Activated T-cell treated with anti-CD3 and anti-CD28 coated beads, Interleukin-2, amount 50 U/mL, for 24 hours (primary cell): ENCODE results near the gene TNFAIP8.

Experiments used
- DNase-seq: peaks from one replicate; pipeline ENCODE4 v3.0.0-alpha.2; 2020
- H3K27ac Mint-ChIP-seq: 2 replicates; pipeline ENCODE4 v1.8.0; 2020; ENCODE audit warnings: mild to moderate bottlenecking, mixed read lengths
- H3K27me3 Mint-ChIP-seq: 2 replicates; pipeline ENCODE4 v1.8.0; 2020; ENCODE audit warnings: mixed read lengths
- H3K36me3 Mint-ChIP-seq: 2 replicates; pipeline ENCODE4 v1.8.0; 2020; ENCODE audit warnings: low read depth, mixed read lengths
- H3K4me1 Mint-ChIP-seq: 2 replicates; pipeline ENCODE4 v1.8.0; 2020; ENCODE audit warnings: low read depth, mixed read lengths
- H3K4me3 Mint-ChIP-seq: 2 replicates; pipeline ENCODE4 v1.8.0; 2020; ENCODE audit warnings: mild to moderate bottlenecking, moderate library complexity, mixed read lengths
- H3K9me3 Mint-ChIP-seq: 2 replicates; pipeline ENCODE4 v1.8.0; 2020; ENCODE audit warnings: mixed read lengths

The TNFAIP8 gene

DNA sequence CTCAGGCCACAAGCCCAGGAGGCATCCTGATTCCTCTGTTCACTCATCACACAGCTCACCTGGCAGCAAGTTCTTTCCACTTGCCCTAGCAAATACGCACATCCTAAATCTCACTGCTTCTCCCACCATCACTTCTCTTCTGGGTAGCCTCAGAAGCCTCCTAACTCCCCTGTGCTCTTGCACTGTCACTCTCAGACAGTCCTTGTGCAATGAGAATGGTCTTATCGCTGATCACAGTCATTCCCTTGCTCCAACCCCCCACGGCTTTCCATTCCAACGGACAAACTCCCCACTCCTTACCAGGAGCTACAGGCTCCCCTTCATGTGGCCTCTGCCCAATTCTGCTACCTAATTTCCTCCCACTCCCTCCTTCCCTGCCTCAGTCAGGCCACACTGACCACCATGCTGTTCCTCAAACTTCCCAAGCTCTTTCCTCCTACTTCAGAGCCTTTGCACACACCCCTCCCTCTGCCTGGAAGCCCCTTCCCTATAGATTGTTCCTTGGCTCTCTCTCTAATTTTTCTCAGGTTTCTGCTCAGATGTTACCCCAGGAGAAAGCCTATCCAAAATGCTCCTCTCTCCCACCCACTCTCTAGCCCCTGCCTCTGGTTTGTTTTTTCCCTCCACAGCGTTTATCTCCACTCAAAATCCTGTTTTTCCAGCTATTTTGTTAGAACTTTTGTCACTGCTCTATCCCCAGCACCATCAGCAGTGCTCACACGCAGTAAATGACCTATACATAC, 34.1 kb upstream of the TNFAIP8 start:
- Mint-ChIP-seq H3K27ac (peak overlapping the region; percentile 93), H3K4me1 (peaks cover 91% of the 10 kb centered on the region), H3K9me3 (no peaks in the 10 kb centered on the region), H3K36me3 (peaks cover 50% of the 10 kb centered on the region), H3K27me3 (no peaks in the 10 kb centered on the region), H3K4me3 (peak overlapping the region; percentile 70)
- no peak for DNase-seq

DNA sequence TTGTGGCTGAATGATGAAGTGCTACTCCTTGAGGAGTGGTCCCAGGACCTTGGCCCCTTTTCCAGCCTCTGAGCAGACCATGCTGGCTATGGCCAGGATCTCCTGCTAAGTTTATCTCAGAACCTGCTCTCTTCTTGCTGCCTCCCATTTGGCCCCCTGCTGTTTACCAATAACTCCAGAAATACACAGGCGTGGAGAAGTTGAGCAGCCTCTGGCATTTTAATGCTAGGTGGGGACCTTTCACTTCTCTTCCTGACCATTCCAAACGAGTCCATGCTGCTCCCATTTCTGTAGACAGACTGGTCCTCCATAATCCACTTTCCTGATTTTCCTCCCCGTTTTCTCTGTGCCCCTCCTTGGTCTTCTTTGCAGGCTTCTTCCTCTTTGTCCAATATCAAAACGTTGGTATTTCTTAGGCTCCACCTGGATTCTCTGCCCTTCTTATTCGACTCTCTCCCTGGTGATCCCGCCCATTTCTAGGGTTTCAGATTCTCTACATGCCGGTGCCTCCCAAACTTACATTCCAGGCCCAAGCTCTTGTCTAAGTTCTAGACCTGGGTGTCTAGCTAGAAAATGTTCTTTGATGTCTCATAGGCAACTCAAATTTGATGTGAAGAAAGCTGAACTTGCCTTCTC, 33.4 kb upstream of the TNFAIP8 start:
- Mint-ChIP-seq H3K27me3 (no peaks in the 10 kb centered on the region), H3K4me3 (peak overlapping the region; percentile 70), H3K4me1 (peaks cover 94% of the 10 kb centered on the region), H3K36me3 (peaks cover 46% of the 10 kb centered on the region), H3K27ac (peak overlapping the region; percentile 93), H3K9me3 (no peaks in the 10 kb centered on the region)
- no peak for DNase-seq

DNA sequence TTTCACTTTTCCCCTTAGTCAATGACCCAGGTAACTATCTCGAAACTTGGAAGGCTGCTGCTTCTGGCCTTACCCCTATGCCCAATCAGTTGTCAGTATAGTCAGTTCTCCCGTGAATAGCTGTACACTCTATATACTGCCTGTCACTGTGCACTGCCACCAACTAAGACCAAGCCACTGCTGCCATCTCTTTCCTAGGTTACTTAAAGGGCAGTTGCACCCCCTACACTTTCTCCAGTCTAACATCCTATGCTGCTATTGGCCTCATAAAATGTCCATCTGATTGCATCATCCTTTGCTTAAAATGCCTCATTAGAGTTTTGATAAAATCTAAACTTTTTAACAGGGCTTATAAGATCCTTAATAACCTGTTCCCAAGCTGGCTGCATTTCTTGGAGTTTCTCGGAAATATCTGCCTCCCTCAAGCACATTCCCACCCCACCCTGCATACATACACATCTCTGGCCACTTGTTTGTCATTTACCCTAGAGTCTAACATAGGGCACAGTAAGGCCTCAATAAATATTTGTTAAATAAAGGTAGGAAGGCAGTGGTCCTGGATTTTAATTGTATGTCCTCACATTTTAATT, 32.8 kb upstream of the TNFAIP8 start:
- Mint-ChIP-seq H3K27me3 (no peaks in the 10 kb centered on the region), H3K4me3 (peak overlapping the region; percentile 70), H3K4me1 (peaks cover 94% of the 10 kb centered on the region), H3K36me3 (peaks cover 46% of the 10 kb centered on the region), H3K27ac (peak overlapping the region; percentile 93), H3K9me3 (no peaks in the 10 kb centered on the region)
- no peak for DNase-seq

DNA sequence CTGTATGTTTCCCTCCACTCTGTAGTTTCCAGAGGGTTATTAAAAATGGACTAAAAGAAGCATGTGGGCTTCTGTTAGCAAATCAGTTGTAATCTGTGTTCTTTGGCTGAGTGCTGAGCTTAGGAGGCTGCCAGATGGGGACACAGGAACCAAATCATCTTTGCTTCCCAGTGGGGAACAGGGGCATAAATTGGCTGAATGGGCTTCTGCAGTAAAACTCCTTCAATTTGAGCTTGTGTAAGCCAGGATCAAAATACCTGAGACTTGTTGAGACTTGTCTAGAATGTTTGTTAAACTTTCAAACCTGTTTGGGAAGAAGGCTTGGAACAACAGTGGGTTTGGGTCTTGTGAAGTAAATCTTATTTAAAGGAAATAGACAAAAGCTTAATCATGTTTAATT, 32.2 kb upstream of the TNFAIP8 start:
- Mint-ChIP-seq H3K4me1 (peaks cover 94% of the 10 kb centered on the region), H3K4me3 (peak overlapping the region; percentile 38), H3K27me3 (no peaks in the 10 kb centered on the region), H3K9me3 (no peaks in the 10 kb centered on the region), H3K36me3 (peaks cover 43% of the 10 kb centered on the region), H3K27ac (peak overlapping the region; percentile 93)
- no peak for DNase-seq

DNA sequence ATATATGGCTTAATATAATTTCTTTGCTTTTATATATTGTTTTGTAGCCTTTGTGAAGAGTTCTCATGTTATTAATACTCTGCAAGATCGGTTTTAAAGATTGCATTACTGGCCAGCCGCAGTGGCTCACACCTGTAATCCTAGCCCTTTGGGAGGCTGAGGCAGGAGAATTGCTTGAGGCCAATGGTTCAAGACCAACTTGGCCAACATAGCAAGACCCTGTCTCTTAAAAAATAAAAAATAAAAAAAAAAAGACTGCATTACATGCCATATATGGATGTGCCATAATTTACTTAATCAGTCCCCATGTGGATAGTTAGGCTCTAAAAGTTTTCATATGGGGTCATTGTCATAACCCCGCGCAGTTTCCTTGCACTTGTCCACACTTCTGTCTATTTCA, 31.0 kb upstream of the TNFAIP8 start:
- H3K4me1 Mint-ChIP-seq: peaks cover 94% of the 10 kb centered on the region
- H3K36me3 Mint-ChIP-seq: peaks cover 38% of the 10 kb centered on the region
- H3K9me3 Mint-ChIP-seq: no peaks in the 10 kb centered on the region
- H3K27me3 Mint-ChIP-seq: no peaks in the 10 kb centered on the region
- H3K27ac Mint-ChIP-seq: peak overlapping the region; percentile 93
- no peak overlapping the region for H3K4me3 Mint-ChIP-seq
- DNase-seq: no peak

DNA sequence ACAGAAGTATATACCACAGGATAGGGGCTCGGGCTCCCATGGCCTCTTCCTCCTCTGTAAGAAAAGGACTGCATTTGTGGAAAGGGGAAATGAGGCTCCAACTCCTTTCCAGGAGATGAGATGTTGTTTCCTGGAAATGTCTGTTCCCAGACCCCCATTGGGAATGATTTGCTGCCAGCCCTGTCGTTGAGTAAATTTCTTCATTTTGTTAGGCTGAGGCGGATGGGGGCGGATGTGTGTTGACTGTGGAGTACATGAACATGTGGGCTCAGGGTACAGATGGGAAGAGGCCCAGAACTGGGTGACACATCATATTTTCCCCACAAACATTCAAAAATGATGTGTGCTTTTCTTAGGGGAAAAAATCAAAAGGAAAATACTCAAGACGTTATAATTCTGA, 28.8 kb upstream of the TNFAIP8 start:
- no peaks in the 10 kb centered on the region for H3K9me3 Mint-ChIP-seq
- peaks cover 94% of the 10 kb centered on the region for H3K4me1 Mint-ChIP-seq
- H3K27me3 Mint-ChIP-seq: no peaks in the 10 kb centered on the region
- H3K4me3 Mint-ChIP-seq: peak overlapping the region; percentile 52
- peaks cover 33% of the 10 kb centered on the region for H3K36me3 Mint-ChIP-seq
- H3K27ac Mint-ChIP-seq: peak overlapping the region; percentile 97
- peak; percentile 67 for DNase-seq

DNA sequence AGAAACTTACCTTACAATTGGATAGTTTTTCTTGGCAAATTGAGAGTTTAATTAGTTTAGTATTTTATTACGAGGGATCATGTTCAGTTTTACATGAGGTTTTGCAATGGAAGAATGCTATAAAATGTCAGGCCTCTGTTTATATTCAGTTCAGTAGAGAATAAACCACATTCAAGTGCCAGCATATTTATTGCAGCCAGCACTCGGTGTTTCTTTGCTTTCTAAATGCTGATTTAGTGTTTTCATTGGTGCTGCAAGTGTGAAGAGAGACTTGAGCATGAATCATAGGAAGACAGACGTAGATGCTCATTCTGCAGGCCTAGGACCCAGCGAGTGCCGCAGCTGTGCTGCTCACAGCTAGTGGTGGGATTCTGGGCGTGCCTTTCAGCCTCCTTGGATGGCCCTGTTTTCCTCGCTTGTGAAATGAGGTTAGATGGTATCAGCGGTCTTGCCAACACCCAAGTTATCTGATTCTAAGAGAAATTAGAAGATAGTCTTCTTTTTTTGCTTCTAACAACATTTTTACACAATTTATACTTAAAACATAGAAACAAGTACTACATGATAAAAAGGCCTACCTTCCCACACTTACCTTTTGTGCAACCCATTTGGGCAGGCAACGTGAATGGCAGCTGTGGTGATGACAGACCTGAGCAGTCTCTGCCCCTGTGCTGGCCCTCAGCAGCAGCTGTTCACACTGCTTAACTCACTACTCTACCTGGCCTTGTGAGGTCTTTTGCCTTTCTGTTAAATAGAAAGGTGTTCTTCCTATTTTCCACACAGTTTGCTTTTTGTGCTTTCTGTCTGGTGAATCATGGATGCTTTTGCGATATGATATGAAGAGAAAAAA, 26.8 kb upstream of the TNFAIP8 start:
- Mint-ChIP-seq H3K9me3 (no peaks in the 10 kb centered on the region), H3K4me1 (peaks cover 94% of the 10 kb centered on the region), H3K27me3 (no peaks in the 10 kb centered on the region), H3K4me3 (peak overlapping the region; percentile 52), H3K27ac (peak overlapping the region; percentile 97), H3K36me3 (peaks cover 32% of the 10 kb centered on the region)
- DNase-seq: peak; percentile 64

DNA sequence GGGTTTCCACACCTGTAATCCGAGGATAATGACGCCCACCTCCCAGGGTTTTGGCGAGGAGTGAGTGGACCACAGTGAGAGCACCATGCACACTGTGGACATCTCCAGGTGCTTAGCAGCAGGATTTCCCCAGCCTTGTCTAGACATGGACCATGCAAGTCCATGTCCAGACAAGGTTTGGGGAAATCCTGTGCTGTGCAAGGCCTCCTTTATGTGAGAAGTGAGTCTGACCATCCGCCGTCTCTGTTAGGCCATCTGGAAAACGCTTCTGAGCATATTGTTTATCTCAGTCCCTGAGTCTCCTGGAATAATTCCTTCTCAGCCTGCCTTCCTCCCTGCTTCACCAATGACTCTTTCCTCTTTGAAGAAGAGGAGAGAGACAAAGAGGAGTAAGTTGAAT, 26.2 kb upstream of the TNFAIP8 start:
- H3K4me3 Mint-ChIP-seq: peak overlapping the region; percentile 27
- peaks cover 32% of the 10 kb centered on the region for H3K36me3 Mint-ChIP-seq
- H3K9me3 Mint-ChIP-seq: no peaks in the 10 kb centered on the region
- peak overlapping the region; percentile 97 for H3K27ac Mint-ChIP-seq
- DNase-seq: no peak
- peaks cover 94% of the 10 kb centered on the region for H3K4me1 Mint-ChIP-seq
- H3K27me3 Mint-ChIP-seq: no peaks in the 10 kb centered on the region

DNA sequence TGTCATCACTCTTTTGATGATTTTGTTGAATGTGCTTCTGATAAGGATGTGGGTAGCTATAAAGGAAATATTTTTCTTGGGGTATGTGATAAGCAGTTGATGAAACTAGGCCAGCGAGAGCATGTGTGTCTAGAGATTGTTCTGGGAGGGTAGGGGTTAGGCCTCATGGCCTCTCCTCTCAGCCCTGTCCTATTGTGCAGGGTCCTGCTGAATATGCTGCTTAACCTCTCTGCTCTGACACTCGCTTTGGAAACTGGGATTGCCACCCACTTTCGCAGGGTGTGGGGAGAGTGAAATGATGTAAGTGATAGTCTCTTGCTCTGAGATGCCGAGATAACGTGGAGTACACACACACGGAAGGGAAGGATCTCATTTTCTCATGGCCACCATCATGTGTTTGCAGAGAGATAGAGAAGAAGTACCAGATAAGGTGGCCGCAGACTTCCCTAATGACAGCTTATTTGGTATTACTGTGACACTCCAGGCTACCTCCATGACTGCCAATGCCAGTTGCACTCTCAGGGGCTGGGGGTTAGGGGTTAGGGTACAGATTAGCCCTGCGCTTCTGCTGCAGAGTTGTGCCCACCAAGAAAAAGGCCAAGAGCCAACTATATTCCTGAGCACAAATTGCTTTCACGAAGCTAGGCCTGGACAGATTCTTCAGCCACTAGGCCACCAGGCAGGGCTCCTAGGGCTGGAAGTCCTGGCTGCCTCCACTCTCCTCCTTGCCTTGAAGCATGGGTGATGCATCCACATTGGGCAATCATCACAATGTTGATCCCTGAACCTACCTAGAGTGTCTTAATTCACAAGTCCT, 25.2 kb upstream of the TNFAIP8 start:
- peak overlapping the region; percentile 27 for H3K4me3 Mint-ChIP-seq
- DNase-seq: peak; percentile 73

DNA sequence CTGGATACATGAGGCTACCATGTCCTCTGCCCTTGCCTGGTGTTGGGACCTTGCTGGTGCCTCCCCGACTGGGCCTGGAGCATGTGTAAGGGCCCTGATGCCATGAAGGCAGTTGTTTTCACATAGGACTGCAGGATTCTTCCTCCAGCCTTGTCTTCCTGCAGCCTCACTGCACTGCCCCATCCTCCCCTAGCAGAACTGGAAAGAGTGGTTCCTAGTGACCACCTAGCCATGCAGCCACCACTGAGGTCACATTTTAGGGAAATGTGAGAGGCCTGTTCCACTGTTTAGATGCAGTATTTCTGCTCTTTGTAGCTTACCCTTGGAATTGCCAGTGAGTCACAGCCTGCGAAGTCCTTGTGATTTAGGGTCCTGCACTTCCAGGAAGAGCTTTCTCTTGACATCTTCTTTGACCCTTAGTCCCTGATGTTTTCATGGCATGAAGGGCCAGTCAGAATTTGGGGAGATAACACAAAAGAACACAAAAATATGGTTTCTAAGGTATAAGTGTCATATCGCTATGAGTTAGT, 24.2 kb upstream of the TNFAIP8 start:
- no peaks in the 10 kb centered on the region for H3K9me3 Mint-ChIP-seq
- H3K4me3 Mint-ChIP-seq: peak overlapping the region; percentile 27
- peaks cover 29% of the 10 kb centered on the region for H3K36me3 Mint-ChIP-seq
- H3K4me1 Mint-ChIP-seq: peaks cover 98% of the 10 kb centered on the region
- DNase-seq: no peak
- H3K27me3 Mint-ChIP-seq: no peaks in the 10 kb centered on the region
- peak overlapping the region; percentile 97 for H3K27ac Mint-ChIP-seq

More for the DNA sequence above, 25.2 kb upstream of the TNFAIP8 start:
- Mint-ChIP-seq H3K27me3 (no peaks in the 10 kb centered on the region), H3K36me3 (peaks cover 35% of the 10 kb centered on the region), H3K27ac (peak overlapping the region; percentile 97), H3K4me1 (peaks cover 98% of the 10 kb centered on the region), H3K9me3 (no peaks in the 10 kb centered on the region)

DNA sequence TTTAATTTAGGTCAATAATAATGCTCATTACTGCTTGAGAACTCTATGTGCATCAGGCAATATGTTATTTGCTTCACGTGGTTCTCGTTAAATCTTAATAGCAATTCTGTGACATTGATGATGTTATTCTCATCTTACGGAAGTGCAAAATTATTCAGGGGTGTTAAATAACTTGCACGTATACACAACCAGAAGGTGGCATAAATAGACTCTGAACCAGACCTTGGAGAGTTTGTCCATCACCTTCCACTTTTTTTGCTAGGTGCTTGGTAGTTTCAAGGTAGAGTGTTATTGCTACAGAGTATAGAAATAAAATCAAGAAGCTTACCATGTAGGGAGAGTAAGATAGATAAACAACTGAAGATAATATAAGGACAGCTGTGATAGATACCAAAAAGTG, 23.6 kb upstream of the TNFAIP8 start:
- H3K27me3 Mint-ChIP-seq: no peaks in the 10 kb centered on the region
- H3K27ac Mint-ChIP-seq: peak overlapping the region; percentile 97
- no peak for DNase-seq
- peaks cover 34% of the 10 kb centered on the region for H3K36me3 Mint-ChIP-seq
- H3K4me3 Mint-ChIP-seq: peak overlapping the region; percentile 70
- H3K9me3 Mint-ChIP-seq: no peaks in the 10 kb centered on the region
- H3K4me1 Mint-ChIP-seq: peaks cover 98% of the 10 kb centered on the region

DNA sequence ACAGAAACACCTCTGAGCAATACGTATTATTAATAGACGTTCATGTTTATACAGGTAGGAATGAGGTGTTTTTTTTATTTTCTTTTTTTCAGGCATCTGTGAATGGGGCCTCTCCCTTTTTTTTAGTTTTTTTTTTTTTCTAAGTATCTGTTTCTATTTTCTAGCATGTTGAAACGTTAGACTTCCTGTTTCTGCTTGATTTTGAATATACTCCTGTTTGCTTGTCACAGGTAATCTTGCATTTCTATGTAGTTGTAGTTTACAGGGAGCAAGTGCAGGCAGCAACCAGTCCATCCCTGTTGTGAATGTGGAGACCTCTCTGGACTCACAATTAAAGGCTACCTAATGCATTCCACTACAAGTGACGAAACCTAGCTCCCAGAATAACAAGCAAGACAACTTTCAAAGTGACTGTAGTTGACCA, 22.8 kb upstream of the TNFAIP8 start:
- H3K9me3 Mint-ChIP-seq: no peaks in the 10 kb centered on the region

DNA sequence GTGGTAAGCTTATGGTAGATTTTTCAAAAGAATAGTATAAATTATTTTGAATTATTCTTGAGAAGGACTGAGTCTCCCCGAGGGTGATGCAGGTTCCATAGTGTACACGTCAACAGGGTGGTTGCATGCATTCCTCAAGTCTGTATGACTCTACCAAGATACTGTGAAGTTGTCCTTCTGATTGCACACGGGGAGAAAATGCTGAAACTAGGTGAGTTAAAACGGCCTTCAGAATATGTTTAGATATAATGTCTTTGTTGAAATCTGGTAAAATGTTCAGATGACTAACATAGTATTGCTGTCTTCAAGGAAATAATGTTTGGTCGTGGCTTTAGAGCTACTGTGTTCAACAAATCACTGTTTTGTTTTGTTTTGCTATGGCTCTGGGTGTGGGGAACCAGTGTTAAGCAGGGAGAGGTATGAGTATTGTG, 22.4 kb upstream of the TNFAIP8 start:
- H3K36me3 Mint-ChIP-seq: peaks cover 40% of the 10 kb centered on the region
- H3K27me3 Mint-ChIP-seq: no peaks in the 10 kb centered on the region
- H3K9me3 Mint-ChIP-seq: no peaks in the 10 kb centered on the region
- peaks cover 99% of the 10 kb centered on the region for H3K4me1 Mint-ChIP-seq
- H3K4me3 Mint-ChIP-seq: peak overlapping the region; percentile 70
- H3K27ac Mint-ChIP-seq: peak overlapping the region; percentile 97
- no peak for DNase-seq

More for the DNA sequence above, 22.8 kb upstream of the TNFAIP8 start:
- peak overlapping the region; percentile 97 for H3K27ac Mint-ChIP-seq
- DNase-seq: no peak
- peaks cover 99% of the 10 kb centered on the region for H3K4me1 Mint-ChIP-seq
- no peaks in the 10 kb centered on the region for H3K27me3 Mint-ChIP-seq
- H3K36me3 Mint-ChIP-seq: peaks cover 38% of the 10 kb centered on the region
- peak overlapping the region; percentile 70 for H3K4me3 Mint-ChIP-seq
